GM19397 (cell line): ENCODE measurements around the gene PATE4.

Experiments used
- ATAC-seq: cut with Tn5 transposase; IDR thresholded peaks from one replicate; pipeline ENCODE4 v1.9.1; 2021; ENCODE audit warnings: mild to moderate bottlenecking, moderate library complexity; ENCODE audit not compliant: unreplicated experiment

Gene PATE4

DNA sequence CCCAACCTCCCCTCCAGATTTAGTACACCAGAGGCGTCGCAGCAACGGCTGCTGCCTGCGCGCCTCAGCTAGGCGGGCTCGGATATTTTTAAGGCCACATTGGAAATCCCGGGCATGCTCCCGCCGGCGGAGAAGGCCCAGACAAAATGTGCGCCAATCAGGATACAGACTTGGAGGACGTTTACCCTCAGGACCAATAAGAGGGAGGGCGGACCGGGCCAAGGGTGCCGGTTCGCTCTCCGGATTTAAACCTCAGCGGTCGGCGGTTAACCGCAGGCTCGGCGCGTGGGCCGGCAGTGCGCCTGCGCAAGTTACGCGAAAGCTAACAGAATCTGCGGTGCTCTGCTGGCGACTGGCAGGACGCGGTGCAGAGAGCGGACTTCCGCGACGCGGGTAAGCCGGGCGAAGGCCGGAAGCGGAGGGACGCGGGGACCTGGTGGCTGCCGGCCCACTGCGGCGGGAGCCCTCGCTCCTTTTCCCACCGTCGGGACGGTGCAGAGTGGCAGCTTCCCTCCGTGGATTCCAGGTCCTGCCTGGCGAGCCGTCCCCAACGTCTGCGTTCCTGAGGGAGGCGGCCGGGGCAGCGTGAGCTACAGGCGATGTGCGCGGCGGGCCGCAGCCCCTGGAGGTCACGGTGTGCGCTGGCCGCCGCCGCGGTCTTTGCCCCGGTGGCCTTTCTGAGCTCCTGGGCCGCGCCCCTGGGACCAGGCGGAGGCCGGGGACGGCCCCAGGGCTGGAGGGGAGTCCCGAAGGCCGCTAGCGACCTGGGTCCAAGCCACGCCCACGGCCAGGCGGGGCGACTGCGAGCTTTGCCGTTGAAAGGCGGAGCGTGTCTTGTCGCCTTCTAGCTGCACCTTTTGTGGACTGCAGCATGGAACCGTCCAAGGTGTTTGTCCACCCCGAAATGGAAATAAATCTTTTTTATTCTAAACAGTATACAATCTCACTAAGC lies 54.5 kb downstream of the PATE4 start, which contains the start of gene HYLS1:
HYLS1 (plus strand) TSS at position 296 of the 952 bp plus-strand sequence. CDS start 11,701 bp downstream, outside the sequence.
- ATAC-seq: peak; percentile 86
